K562 (cell line): Measurements from ENCODE around the gene CASKIN2. TPM values are rescaled to one million over a fixed set of nuclear protein-coding genes. Genes with fewer than 3 reads are reported as not detected.
A peak's percentile ranks its signal among the peaks of the same experiment; 100 is the strongest.

ENCODE experiments used
- CCNT2 ChIP-seq: IDR thresholded peaks from 2 replicates; pipeline ENCODE4 v1.6.1; 2011; ENCODE audit warnings: borderline replicate concordance, low read depth, mild to moderate bottlenecking, moderate library complexity, mixed read lengths, low read length; ENCODE audit not compliant: insufficient read length; ENCODE audit errors: extremely low read depth
- CXXC5 ChIP-seq: fragments of 250-450 bp; sonication (Bioruptor Pico); IDR thresholded peaks from 2 replicates; pipeline ENCODE4 v1.8.0; 2022; ENCODE audit warnings: inconsistent platforms, mild to moderate bottlenecking, moderate library complexity
- ELF4 ChIP-seq: fragments of 450-650 bp; formaldehyde crosslinking; IDR thresholded peaks from 2 replicates; pipeline ENCODE4 v1.4.0; 2022; ENCODE audit warnings: missing genetic modification characterization
- JUND ChIP-seq, 2 experiments: IDR thresholded peaks; 2 replicates in 1 of 2; 3 replicates in 1 of 2; pipeline ENCODE4 v1.6.1; 2011; ENCODE audit warnings: borderline replicate concordance in 2 of 2, low read depth in 2 of 2, low read length in 2 of 2, improper control_type of control experiment in 1 of 2, missing biosample characterization in 1 of 2, missing genetic modification characterization in 1 of 2, missing genetic modification reagents in 1 of 2
- MYNN ChIP-seq, 2 experiments: sonication (generic); formaldehyde crosslinking in 1 of 2; IDR thresholded peaks; 2 replicates each; pipeline versions ENCODE4 v1.5.0 to v1.6.1; 2016 to 2020; ENCODE audit warnings: antibody characterized with exemption in 1 of 2, missing genetic modification reagents in 1 of 2
- SMARCA5 ChIP-seq: fragments of 450-650 bp; IDR thresholded peaks from 2 replicates; pipeline ENCODE4 v1.6.1; 2016
- SPI1 ChIP-seq: IDR thresholded peaks from 2 replicates; pipeline ENCODE4 v1.6.1; 2011; ENCODE audit warnings: low read depth, low read length, control low read depth, borderline replicate concordance
- YY1 ChIP-seq, 3 experiments: IDR thresholded peaks; 2 replicates each; pipeline ENCODE4 v1.6.1; 2011; ENCODE audit warnings: low read length in 2 of 3, mild to moderate bottlenecking in 2 of 3, moderate library complexity in 2 of 3, borderline replicate concordance in 1 of 3, control low read depth in 1 of 3, low read depth in 1 of 3; ENCODE audit not compliant: insufficient read depth in 3 of 3, insufficient replicate concordance in 2 of 3, control insufficient read depth in 1 of 3, insufficient read length in 1 of 3; ENCODE audit errors: extremely low read depth in 1 of 3
- polyA plus RNA-seq, 8 experiments: library from polyadenylated mRNA; depleted of rRNA in 4 of 8; stranded (reverse) in 5 of 8; unstranded in 3 of 8; fragments of >200 nt; fragmentation: Nextera tagmentation in 2 of 8; fragmentation: Illumina TruSeq in 1 of 8; extraction: Ambion mirVana in 2 of 8; extraction: Trizol in 1 of 8; gene quantifications; 2 replicates each; pipeline versions ENCODE4 v1.2.1 to v1.2.3, GENCODE V29; 2011 to 2014; ENCODE audit warnings: inconsistent platforms in 1 of 8, missing spikeins in 1 of 8
- total RNA-seq, 7 experiments: library from RNA; depleted of rRNA in 6 of 7; stranded (reverse); fragments of >200 nt in 6 of 7; fragmentation: Illumina TruSeq in 2 of 7; extraction: Trizol in 2 of 7; gene quantifications; 2 replicates each; pipeline versions ENCODE4 v1.2.1 to v1.2.3, GENCODE V29; 2011 to 2021; ENCODE audit warnings: low replicate concordance in 1 of 7
- TF ChIP-seq, protein P1 (sequence below), 2 experiments: IDR thresholded peaks; 2 replicates each; pipeline ENCODE4 v1.6.1; 2012; ENCODE audit warnings: improper control_type of control experiment in 2 of 2, low read depth in 2 of 2, low read length in 2 of 2, borderline replicate concordance in 1 of 2
- TF ChIP-seq, protein P2 (sequence below), 2 experiments: fragments of 200-800 bp in 1 of 2; sonication (Bioruptor generic) in 1 of 2; sonication (generic) in 1 of 2; formaldehyde crosslinking in 1 of 2; IDR thresholded peaks in 1 of 2; conservative IDR thresholded peaks in 1 of 2; 2 replicates each; pipeline versions ENCODE4 v1.5.0 to v1.6.1; 2016 to 2020; ENCODE audit warnings: missing compliant biosample characterization in 1 of 2, missing genetic modification characterization in 1 of 2, missing genetic modification reagents in 1 of 2
- TF ChIP-seq, protein P3 (sequence below), 3 experiments: fragments of 200-800 bp in 1 of 3; fragments of 250-450 bp in 1 of 3; fragments of 450-650 bp in 1 of 3; sonication (Bioruptor Pico) in 1 of 3; sonication (Bioruptor generic) in 1 of 3; formaldehyde crosslinking in 1 of 3; IDR thresholded peaks; 2 replicates each; pipeline versions ENCODE4 v1.6.1 to v1.8.0; 2016 to 2022; ENCODE audit warnings: mild to moderate bottlenecking in 2 of 3, missing genetic modification characterization in 2 of 3, missing compliant biosample characterization in 1 of 3, moderate library complexity in 1 of 3
- TF ChIP-seq, protein P4 (sequence below): sonication (generic); formaldehyde crosslinking; IDR thresholded peaks from 2 replicates; pipeline ENCODE4 v1.8.1; 2023; ENCODE audit warnings: mild to moderate bottlenecking, missing genetic modification reagents

The CASKIN2 gene
- total and polyA plus RNA-seq, 9 of the 15 experiments (the other 6 are each of a cell fraction or from before 2014, with no cell fraction given), result 0.01 to 12.2 (median 2.1) TPM

DNA sequence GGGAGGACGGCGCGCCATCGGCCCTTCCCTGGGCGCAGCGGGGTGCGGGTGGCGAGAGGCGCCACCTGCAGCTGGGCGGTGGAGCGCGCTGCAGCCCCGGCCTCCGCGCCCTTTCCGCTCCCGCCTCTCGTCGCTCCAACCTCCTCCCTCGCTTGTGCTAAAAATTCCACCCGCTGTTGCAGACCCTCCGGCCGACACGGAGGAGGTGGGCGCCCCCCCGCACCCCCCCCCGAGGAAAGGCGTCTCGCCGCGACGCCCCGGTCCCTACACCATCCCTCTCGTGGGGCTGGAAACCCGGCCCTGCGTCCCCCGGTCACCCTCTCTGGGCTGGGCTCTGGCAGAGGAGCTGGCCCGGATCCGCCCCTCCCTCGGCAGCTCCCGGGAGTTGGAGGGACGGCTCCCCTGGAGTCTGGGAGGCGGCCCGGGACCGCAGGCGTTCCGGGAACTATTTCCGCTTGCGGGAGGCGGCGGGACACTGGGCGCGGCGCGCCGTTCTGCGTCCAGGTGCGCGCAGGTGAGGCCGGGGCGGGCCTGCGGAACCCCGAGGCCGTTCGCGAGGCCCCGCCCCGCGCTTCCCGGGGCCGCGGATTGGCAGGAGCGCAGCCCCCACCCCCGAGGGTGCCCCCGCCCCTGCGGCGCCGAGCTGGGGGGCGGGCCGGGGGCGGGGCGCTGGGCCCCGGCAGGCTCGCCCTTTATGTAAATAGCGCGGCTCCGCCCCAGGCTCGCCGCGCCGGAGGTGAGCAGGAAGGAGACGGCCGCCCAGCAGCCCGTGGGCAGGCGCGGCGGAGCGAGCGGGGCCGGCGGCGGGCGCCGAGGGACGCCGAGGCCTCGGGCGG lies 9.9 kb upstream of the CASKIN2 start, which contains the start of gene LLGL2 (continued):
- peak in 2 of 3 experiments; percentile 24 to 57 for TF ChIP-seq YY1 (IDR thresholded peaks at IDR 0.05; ENCODE audit: borderline replicate concordance in 1 of 3, control insufficient read depth in 1 of 3, extremely low read depth in 1 of 3, insufficient read depth in 3 of 3, insufficient read length in 1 of 3, insufficient replicate concordance in 2 of 3, low read depth in 1 of 3, low read length in 2 of 3)
- TF ChIP-seq JUND (IDR thresholded peaks at IDR 0.05; ENCODE audit: borderline replicate concordance, low read depth, low read length), result peak; percentile 38; the same call in 1 of the 2 replicates
- TF ChIP-seq JUND (tag; IDR thresholded peaks at IDR 0.05; ENCODE audit: borderline replicate concordance, low read depth, low read length), result no peak; the same call in 2 of the 3 replicates
- TF ChIP-seq, protein P1, sequence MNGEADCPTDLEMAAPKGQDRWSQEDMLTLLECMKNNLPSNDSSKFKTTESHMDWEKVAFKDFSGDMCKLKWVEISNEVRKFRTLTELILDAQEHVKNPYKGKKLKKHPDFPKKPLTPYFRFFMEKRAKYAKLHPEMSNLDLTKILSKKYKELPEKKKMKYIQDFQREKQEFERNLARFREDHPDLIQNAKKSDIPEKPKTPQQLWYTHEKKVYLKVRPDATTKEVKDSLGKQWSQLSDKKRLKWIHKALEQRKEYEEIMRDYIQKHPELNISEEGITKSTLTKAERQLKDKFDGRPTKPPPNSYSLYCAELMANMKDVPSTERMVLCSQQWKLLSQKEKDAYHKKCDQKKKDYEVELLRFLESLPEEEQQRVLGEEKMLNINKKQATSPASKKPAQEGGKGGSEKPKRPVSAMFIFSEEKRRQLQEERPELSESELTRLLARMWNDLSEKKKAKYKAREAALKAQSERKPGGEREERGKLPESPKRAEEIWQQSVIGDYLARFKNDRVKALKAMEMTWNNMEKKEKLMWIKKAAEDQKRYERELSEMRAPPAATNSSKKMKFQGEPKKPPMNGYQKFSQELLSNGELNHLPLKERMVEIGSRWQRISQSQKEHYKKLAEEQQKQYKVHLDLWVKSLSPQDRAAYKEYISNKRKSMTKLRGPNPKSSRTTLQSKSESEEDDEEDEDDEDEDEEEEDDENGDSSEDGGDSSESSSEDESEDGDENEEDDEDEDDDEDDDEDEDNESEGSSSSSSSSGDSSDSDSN (IDR thresholded peaks at IDR 0.05; ENCODE audit: borderline replicate concordance in 1 of 2, low read depth in 2 of 2, low read length in 2 of 2), result peak; percentile 23 to 52; a peak in 3 of 4 replicates
- TF ChIP-seq, protein P2, sequence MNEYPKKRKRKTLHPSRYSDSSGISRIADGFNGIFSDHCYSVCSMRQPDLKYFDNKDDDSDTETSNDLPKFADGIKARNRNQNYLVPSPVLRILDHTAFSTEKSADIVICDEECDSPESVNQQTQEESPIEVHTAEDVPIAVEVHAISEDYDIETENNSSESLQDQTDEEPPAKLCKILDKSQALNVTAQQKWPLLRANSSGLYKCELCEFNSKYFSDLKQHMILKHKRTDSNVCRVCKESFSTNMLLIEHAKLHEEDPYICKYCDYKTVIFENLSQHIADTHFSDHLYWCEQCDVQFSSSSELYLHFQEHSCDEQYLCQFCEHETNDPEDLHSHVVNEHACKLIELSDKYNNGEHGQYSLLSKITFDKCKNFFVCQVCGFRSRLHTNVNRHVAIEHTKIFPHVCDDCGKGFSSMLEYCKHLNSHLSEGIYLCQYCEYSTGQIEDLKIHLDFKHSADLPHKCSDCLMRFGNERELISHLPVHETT (CRISPR knock-in tag; conservative IDR thresholded peaks at IDR 0.05 in 1 of 2, IDR thresholded peaks at IDR 0.05 in 1 of 2), result no peak; a peak in 1 of 4 replicates
- TF ChIP-seq CCNT2, result peak; percentile 59
- peak; percentile 44; the same call in 1 of the 2 replicates for TF ChIP-seq MYNN (IDR thresholded peaks at IDR 0.05)
- no peak for TF ChIP-seq MYNN (CRISPR knock-in tag; IDR thresholded peaks at IDR 0.05)
- TF ChIP-seq CXXC5 (CRISPR knock-in tag), result peak; percentile 89
- TF ChIP-seq, protein P3, sequence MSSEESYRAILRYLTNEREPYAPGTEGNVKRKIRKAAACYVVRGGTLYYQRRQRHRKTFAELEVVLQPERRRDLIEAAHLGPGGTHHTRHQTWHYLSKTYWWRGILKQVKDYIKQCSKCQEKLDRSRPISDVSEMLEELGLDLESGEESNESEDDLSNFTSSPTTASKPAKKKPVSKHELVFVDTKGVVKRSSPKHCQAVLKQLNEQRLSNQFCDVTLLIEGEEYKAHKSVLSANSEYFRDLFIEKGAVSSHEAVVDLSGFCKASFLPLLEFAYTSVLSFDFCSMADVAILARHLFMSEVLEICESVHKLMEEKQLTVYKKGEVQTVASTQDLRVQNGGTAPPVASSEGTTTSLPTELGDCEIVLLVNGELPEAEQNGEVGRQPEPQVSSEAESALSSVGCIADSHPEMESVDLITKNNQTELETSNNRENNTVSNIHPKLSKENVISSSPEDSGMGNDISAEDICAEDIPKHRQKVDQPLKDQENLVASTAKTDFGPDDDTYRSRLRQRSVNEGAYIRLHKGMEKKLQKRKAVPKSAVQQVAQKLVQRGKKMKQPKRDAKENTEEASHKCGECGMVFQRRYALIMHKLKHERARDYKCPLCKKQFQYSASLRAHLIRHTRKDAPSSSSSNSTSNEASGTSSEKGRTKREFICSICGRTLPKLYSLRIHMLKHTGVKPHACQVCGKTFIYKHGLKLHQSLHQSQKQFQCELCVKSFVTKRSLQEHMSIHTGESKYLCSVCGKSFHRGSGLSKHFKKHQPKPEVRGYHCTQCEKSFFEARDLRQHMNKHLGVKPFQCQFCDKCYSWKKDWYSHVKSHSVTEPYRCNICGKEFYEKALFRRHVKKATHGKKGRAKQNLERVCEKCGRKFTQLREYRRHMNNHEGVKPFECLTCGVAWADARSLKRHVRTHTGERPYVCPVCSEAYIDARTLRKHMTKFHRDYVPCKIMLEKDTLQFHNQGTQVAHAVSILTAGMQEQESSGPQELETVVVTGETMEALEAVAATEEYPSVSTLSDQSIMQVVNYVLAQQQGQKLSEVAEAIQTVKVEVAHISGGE (CRISPR knock-in tag; IDR thresholded peaks at IDR 0.05), result peak in 2 of 3 experiments; percentile 37 to 55; a peak in 1 of 6 replicates
- TF ChIP-seq, protein P4, sequence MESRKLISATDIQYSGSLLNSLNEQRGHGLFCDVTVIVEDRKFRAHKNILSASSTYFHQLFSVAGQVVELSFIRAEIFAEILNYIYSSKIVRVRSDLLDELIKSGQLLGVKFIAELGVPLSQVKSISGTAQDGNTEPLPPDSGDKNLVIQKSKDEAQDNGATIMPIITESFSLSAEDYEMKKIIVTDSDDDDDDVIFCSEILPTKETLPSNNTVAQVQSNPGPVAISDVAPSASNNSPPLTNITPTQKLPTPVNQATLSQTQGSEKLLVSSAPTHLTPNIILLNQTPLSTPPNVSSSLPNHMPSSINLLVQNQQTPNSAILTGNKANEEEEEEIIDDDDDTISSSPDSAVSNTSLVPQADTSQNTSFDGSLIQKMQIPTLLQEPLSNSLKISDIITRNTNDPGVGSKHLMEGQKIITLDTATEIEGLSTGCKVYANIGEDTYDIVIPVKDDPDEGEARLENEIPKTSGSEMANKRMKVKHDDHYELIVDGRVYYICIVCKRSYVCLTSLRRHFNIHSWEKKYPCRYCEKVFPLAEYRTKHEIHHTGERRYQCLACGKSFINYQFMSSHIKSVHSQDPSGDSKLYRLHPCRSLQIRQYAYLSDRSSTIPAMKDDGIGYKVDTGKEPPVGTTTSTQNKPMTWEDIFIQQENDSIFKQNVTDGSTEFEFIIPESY (CRISPR knock-in tag), result peak; percentile 96
- no peak for TF ChIP-seq SPI1
- TF ChIP-seq ELF4 (CRISPR knock-in tag), result no peak
- no peak for TF ChIP-seq SMARCA5
